ENCODE results near the gene PNCK.

The PNCK gene

DNA sequence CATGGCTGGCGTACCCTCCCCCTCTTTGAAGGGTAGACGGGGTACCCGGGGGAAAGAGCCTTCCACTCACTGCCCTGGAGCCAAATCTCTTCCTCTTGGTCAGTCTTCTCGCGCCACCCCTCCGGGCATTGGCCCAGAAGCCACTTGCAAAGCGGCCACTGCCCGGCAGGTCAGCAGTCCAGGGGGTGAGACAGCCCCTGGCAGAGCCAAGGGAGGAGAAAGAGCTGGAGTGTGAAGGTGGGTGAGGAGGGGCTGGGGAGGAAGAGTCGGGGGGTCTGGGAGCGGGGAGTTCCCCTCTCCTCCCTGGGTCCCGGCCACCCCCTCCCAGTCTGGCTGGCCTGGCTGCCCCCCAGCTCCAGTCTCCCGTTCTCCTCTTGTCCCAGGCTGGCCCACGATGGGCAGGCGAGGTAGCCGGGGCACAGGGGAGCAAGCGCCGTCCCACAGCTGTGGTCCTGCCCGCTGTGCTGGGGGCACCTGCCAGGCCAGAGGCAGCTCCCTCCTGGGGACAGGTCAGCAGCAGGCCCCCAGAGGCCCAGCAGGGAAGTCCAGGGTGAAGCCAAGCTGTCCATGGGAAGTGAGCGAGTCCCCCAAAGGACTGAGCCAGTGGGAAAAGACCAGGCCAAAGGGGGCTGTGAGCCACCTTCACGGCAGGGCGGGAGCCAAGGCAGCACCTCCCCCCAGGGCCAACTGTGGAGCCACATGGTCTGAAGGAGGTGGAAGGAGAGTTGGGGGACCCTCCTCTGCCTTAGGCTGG is 48.2 kb downstream of the PNCK start:
- Histone ChIP-seq H3K4me1 (no peaks in the 10 kb centered on the region), H3K27me3 (no peaks in the 10 kb centered on the region), H3K9me3 (no peaks in the 10 kb centered on the region), H3K4me3 (ENCODE audit: low read depth, low read length) (no peak overlapping the region), H3K36me3 (no peaks in the 10 kb centered on the region)
- DNase-seq = no peak
- TF ChIP-seq, protein P1, sequence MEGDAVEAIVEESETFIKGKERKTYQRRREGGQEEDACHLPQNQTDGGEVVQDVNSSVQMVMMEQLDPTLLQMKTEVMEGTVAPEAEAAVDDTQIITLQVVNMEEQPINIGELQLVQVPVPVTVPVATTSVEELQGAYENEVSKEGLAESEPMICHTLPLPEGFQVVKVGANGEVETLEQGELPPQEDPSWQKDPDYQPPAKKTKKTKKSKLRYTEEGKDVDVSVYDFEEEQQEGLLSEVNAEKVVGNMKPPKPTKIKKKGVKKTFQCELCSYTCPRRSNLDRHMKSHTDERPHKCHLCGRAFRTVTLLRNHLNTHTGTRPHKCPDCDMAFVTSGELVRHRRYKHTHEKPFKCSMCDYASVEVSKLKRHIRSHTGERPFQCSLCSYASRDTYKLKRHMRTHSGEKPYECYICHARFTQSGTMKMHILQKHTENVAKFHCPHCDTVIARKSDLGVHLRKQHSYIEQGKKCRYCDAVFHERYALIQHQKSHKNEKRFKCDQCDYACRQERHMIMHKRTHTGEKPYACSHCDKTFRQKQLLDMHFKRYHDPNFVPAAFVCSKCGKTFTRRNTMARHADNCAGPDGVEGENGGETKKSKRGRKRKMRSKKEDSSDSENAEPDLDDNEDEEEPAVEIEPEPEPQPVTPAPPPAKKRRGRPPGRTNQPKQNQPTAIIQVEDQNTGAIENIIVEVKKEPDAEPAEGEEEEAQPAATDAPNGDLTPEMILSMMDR (IDR thresholded peaks at IDR 0.05; ENCODE audit: low read depth, low read length) = no peak

- Histone ChIP-seq H3K36me3 (no peaks in the 10 kb centered on the region), H3K4me1 (no peaks in the 10 kb centered on the region), H3K4me3 (ENCODE audit: low read depth, low read length) (no peak overlapping the region)
These were observed 49.2 kb downstream of the PNCK start for GRCh38 chrX:153624196-153625091.

GRCh38 chrX:153623310-153624029 is 50.1 kb downstream of the PNCK start:
- no peaks in the 10 kb centered on the region for H3K9me3 ChIP-seq

More at GRCh38 chrX:153624196-153625091, 49.2 kb downstream of the PNCK start:
- TF ChIP-seq, protein P1 (IDR thresholded peaks at IDR 0.05; ENCODE audit: low read depth, low read length) = no peak
- H3K27me3 ChIP-seq = no peaks in the 10 kb centered on the region
- H3K9me3 ChIP-seq = no peaks in the 10 kb centered on the region
- DNase-seq = no peak

DNA sequence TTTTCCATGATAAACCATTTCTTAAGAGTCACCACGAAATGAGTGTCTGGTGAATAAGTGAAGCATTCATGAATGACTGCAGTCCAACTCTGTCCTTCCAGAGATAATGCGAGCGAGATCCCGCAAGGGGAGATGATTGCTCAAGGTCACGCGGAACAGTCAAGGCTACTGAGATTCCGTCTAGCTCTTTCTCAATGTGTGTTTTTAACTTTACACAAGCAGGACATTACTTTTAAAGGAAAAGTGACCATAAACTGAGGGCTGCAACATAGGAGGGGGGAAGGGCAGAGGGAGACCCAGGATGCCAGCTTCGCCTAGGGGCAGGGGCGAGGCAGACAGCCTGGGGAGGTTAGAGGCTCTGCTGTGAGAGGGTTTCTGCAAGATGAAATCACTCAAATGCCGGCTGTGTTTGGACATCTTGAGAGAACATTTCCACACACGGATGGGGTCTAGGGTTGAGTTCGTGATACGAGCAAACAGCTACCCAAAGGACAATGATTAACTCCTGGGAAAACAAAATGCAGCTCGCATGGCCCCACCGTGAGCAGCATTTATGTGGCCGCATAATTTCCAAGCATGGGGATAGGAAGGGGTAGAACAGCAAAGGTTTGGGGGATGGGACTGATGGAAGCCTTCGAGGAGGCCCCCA is 50.8 kb downstream of the PNCK start:
- no peaks in the 10 kb centered on the region for H3K9me3 ChIP-seq
- TF ChIP-seq, protein P1 (IDR thresholded peaks at IDR 0.05; ENCODE audit: low read depth, low read length) = no peak
- no peaks in the 10 kb centered on the region for H3K27me3 ChIP-seq
- H3K4me3 ChIP-seq (ENCODE audit: low read depth, low read length) = no peak overlapping the region
- H3K4me1 ChIP-seq = no peaks in the 10 kb centered on the region
- H3K36me3 ChIP-seq = no peaks in the 10 kb centered on the region
- no peak for DNase-seq

More at GRCh38 chrX:153623310-153624029, 50.1 kb downstream of the PNCK start:
- Histone ChIP-seq H3K4me1 (no peaks in the 10 kb centered on the region), H3K27me3 (no peaks in the 10 kb centered on the region), H3K4me3 (ENCODE audit: low read depth, low read length) (no peak overlapping the region), H3K36me3 (no peaks in the 10 kb centered on the region)
- TF ChIP-seq, protein P1 (IDR thresholded peaks at IDR 0.05; ENCODE audit: low read depth, low read length) = no peak
- DNase-seq = no peak

DNA sequence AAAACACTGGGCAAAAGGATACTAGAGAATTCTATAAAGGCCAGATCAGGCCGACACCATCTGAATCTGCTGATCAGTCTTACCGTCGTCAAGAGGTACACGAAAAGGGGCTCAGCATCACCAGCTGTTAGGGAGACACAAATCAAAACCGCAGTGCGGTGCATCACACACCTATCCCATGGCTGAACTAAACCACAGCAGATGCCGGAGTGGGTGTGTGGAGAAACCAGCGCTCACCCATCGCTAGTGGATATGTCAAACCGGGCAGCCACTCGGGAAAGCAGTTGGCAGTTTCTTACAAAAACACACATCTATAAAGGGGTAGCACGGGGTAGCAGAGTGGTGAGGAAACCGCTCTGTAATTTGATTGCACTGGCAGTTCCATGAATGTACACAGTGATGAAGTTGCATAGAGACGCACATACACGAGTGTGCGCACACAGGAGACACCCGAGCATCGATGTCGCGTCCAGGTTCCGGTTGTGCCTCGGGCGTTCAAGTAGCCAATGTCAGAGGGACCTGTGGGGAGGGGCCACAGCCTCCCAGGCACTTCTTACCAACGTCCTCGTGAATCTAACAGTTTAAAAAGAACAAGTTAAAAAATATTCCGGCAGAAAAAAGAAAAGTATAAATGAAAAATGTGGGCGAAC is 51.5 kb downstream of the PNCK start:
- no peak for DNase-seq
- no peaks in the 10 kb centered on the region for H3K27me3 ChIP-seq
- TF ChIP-seq, protein P1 (IDR thresholded peaks at IDR 0.05; ENCODE audit: low read depth, low read length) = no peak
- H3K9me3 ChIP-seq = no peaks in the 10 kb centered on the region
- H3K36me3 ChIP-seq = no peaks in the 10 kb centered on the region
- no peak overlapping the region for H3K4me3 ChIP-seq (ENCODE audit: low read depth, low read length)
- H3K4me1 ChIP-seq = no peaks in the 10 kb centered on the region

Measured in BE2C (cell line).